ENCODE data around the gene ATM. TPM values are rescaled to one million over a fixed set of nuclear protein-coding genes. Genes with fewer than 3 reads are reported as not detected.
A peak's percentile ranks its signal among the peaks of the same experiment; 100 is the strongest.

ATM gene
- total and polyA plus RNA-seq, 2 donors (not counting 1 experiment from before 2014, with no cell fraction given) = 37.5 to 123 TPM

DNA sequence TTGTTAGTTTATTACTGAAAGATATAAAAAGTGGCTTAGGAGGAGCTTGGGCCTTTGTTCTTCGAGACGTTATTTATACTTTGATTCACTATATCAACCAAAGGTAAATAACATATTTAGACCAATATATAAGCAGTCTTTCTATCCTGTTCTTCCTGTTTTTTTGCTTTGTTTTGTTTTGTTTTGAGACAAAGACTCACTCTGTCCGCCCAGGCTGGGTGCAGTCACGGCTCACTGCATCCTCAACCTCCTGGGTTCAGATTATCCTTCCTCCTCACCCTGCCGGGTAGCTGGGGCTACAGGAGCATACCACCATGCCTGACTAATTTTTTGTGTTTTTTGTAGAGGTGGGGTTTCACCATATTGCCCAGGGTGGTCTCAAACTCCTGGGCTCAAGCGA lies 66.8 kb downstream of the ATM start:
- Histone ChIP-seq H3K9me3 (ENCODE audit: control insufficient read depth, insufficient read depth, low read depth, low read length) (no peaks in the 10 kb centered on the region), H3K9ac (ENCODE audit: insufficient read depth, low read length) (no peak overlapping the region), H3K36me3 (ENCODE audit: control insufficient read depth, insufficient read depth, low read length) (peaks cover 5% of the 10 kb centered on the region)

DNA sequence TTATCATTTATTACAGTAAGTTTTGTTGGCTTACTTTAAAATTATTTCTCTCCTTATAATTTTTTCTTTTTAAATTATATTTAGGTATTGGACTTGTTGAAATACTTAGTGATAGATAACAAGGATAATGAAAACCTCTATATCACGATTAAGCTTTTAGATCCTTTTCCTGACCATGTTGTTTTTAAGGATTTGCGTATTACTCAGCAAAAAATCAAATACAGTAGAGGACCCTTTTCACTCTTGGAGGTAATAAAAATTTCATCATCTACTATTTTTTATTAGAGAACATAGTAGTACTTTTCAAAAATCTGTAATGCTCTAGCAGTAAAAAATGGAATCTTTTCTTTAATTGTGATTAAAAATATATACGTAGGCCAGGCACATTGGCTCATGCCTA lies 70.4 kb downstream of the ATM start:
- H3K9ac ChIP-seq (ENCODE audit: insufficient read depth, low read length) = no peak overlapping the region
- H2AFZ ChIP-seq (ENCODE audit: low read length) = no peak overlapping the region
- TF ChIP-seq EZH2 (IDR thresholded peaks at IDR 0.05; ENCODE audit: low read length, missing control alignments) = no peak
- TF ChIP-seq, protein P1, sequence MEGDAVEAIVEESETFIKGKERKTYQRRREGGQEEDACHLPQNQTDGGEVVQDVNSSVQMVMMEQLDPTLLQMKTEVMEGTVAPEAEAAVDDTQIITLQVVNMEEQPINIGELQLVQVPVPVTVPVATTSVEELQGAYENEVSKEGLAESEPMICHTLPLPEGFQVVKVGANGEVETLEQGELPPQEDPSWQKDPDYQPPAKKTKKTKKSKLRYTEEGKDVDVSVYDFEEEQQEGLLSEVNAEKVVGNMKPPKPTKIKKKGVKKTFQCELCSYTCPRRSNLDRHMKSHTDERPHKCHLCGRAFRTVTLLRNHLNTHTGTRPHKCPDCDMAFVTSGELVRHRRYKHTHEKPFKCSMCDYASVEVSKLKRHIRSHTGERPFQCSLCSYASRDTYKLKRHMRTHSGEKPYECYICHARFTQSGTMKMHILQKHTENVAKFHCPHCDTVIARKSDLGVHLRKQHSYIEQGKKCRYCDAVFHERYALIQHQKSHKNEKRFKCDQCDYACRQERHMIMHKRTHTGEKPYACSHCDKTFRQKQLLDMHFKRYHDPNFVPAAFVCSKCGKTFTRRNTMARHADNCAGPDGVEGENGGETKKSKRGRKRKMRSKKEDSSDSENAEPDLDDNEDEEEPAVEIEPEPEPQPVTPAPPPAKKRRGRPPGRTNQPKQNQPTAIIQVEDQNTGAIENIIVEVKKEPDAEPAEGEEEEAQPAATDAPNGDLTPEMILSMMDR (conservative IDR thresholded peaks at IDR 0.05 in 1 of 2, IDR thresholded peaks at IDR 0.05 in 1 of 2; ENCODE audit: low read depth in 1 of 2, low read length in 2 of 2) = no peak
- H3K79me2 ChIP-seq (ENCODE audit: control insufficient read depth, insufficient read depth, low read length) = no peaks in the 10 kb centered on the region
- DNase-seq (ENCODE audit: low read depth in 2 of 2) = no peak
- no peak overlapping the region for H3K27ac ChIP-seq (ENCODE audit: insufficient read depth, low read length)
- no peaks in the 10 kb centered on the region for H3K27me3 ChIP-seq (ENCODE audit: control insufficient read depth, insufficient read depth, low read length)
- no peaks in the 10 kb centered on the region for H4K20me1 ChIP-seq (ENCODE audit: control insufficient read depth, extremely low read depth, insufficient read depth, low read length)
- no peak overlapping the region for H3K4me2 ChIP-seq (ENCODE audit: extremely low read depth, insufficient read depth, low read length)
- H3K4me3 ChIP-seq (replicated peaks in 1 of 4; ENCODE audit: control extremely low read depth in 1 of 4, insufficient read depth in 1 of 4, low read depth in 3 of 4, low read length in 4 of 4) = no peak overlapping the region
- no peaks in the 10 kb centered on the region for H3K9me3 ChIP-seq (ENCODE audit: control insufficient read depth, insufficient read depth, low read depth, low read length)
- H3K36me3 ChIP-seq (ENCODE audit: control insufficient read depth, insufficient read depth, low read length) = peaks cover 5% of the 10 kb centered on the region
- H3K4me1 ChIP-seq (ENCODE audit: control insufficient read depth, extremely low read depth, insufficient read depth, low read length) = no peaks in the 10 kb centered on the region

More for the DNA sequence above, 66.8 kb downstream of the ATM start:
- no peak overlapping the region for H3K4me2 ChIP-seq (ENCODE audit: extremely low read depth, insufficient read depth, low read length)
- H4K20me1 ChIP-seq (ENCODE audit: control insufficient read depth, extremely low read depth, insufficient read depth, low read length) = no peaks in the 10 kb centered on the region
- no peak overlapping the region for H3K27ac ChIP-seq (ENCODE audit: insufficient read depth, low read length)
- no peaks in the 10 kb centered on the region for H3K4me1 ChIP-seq (ENCODE audit: control insufficient read depth, extremely low read depth, insufficient read depth, low read length)
- no peak for DNase-seq (ENCODE audit: low read depth in 2 of 2)
- no peak overlapping the region for H3K4me3 ChIP-seq (replicated peaks in 1 of 4; ENCODE audit: control extremely low read depth in 1 of 4, insufficient read depth in 1 of 4, low read depth in 3 of 4, low read length in 4 of 4)
- no peak overlapping the region for H2AFZ ChIP-seq (ENCODE audit: low read length)
- TF ChIP-seq, protein P1 (conservative IDR thresholded peaks at IDR 0.05 in 1 of 2, IDR thresholded peaks at IDR 0.05 in 1 of 2; ENCODE audit: low read depth in 1 of 2, low read length in 2 of 2) = no peak
- no peak for TF ChIP-seq EZH2 (IDR thresholded peaks at IDR 0.05; ENCODE audit: low read length, missing control alignments)
- H3K79me2 ChIP-seq (ENCODE audit: control insufficient read depth, insufficient read depth, low read length) = no peaks in the 10 kb centered on the region
- H3K27me3 ChIP-seq (ENCODE audit: control insufficient read depth, insufficient read depth, low read length) = no peaks in the 10 kb centered on the region

- TF ChIP-seq, protein P1 (conservative IDR thresholded peaks at IDR 0.05 in 1 of 2, IDR thresholded peaks at IDR 0.05 in 1 of 2; ENCODE audit: low read depth in 1 of 2, low read length in 2 of 2) = no peak
- TF ChIP-seq EZH2 (IDR thresholded peaks at IDR 0.05; ENCODE audit: low read length, missing control alignments) = no peak
- Histone ChIP-seq H3K4me1 (ENCODE audit: control insufficient read depth, extremely low read depth, insufficient read depth, low read length) (peaks cover 6% of the 10 kb centered on the region), H3K36me3 (ENCODE audit: control insufficient read depth, insufficient read depth, low read length) (peaks cover 2% of the 10 kb centered on the region), H2AFZ (ENCODE audit: low read length) (no peak overlapping the region), H3K79me2 (ENCODE audit: control insufficient read depth, insufficient read depth, low read length) (no peaks in the 10 kb centered on the region), H4K20me1 (ENCODE audit: control insufficient read depth, extremely low read depth, insufficient read depth, low read length) (no peaks in the 10 kb centered on the region), H3K4me3 (replicated peaks in 1 of 4; ENCODE audit: control extremely low read depth in 1 of 4, insufficient read depth in 1 of 4, low read depth in 3 of 4, low read length in 4 of 4) (no peak overlapping the region), H3K27ac (ENCODE audit: insufficient read depth, low read length) (no peak overlapping the region), H3K9ac (ENCODE audit: insufficient read depth, low read length) (no peak overlapping the region), H3K9me3 (ENCODE audit: control insufficient read depth, insufficient read depth, low read depth, low read length) (no peaks in the 10 kb centered on the region), H3K27me3 (ENCODE audit: control insufficient read depth, insufficient read depth, low read length) (no peaks in the 10 kb centered on the region), H3K4me2 (ENCODE audit: extremely low read depth, insufficient read depth, low read length) (no peak overlapping the region)
- peak; percentile 44 to 57 for DNase-seq (ENCODE audit: low read depth in 2 of 2)
These were observed 79.4 kb downstream of the ATM start for GRCh38 chr11:108302121-108302785.
